RWPE2 (cell line): ENCODE data around the gene TOR4A.
A peak's percentile ranks its signal among the peaks of the same experiment; 100 is the strongest.

Experiments used
- ATAC-seq: fragments of 200-7000 bp; cut with Tn5 transposase; 3 replicates; pipeline ENCODE4 v1.9.1; 2021; ENCODE audit warnings: low read depth
- DNase-seq: peaks from one replicate; pipeline ENCODE4 v3.0.0-alpha.2; 2020; ENCODE audit warnings: low spot score
- H3K27ac ChIP-seq: fragments of 450-650 bp; 2 replicates; pipeline ENCODE4 v1.5.1; 2017; ENCODE audit warnings: mild to moderate bottlenecking; ENCODE audit not compliant: poor library complexity, severe bottlenecking
- H3K27me3 ChIP-seq: fragments of 250-450 bp; sonication (Bioruptor Pico); 2 replicates; pipeline ENCODE4 v1.5.1; 2021; ENCODE audit warnings: mild to moderate bottlenecking, moderate library complexity; ENCODE audit not compliant: insufficient read depth, poor library complexity, severe bottlenecking
- H3K36me3 ChIP-seq: fragments of 250-450 bp; sonication (Bioruptor Pico); 2 replicates; pipeline ENCODE4 v1.5.1; 2020; ENCODE audit warnings: low read depth, mild to moderate bottlenecking, moderate library complexity
- H3K4me1 ChIP-seq: fragments of 250-450 bp; sonication (Bioruptor Pico); 2 replicates; pipeline ENCODE4 v1.5.1; 2021; ENCODE audit warnings: mild to moderate bottlenecking, moderate library complexity; ENCODE audit not compliant: insufficient read depth, poor library complexity, severe bottlenecking
- H3K4me3 ChIP-seq: fragments of 250-450 bp; sonication (Bioruptor Pico); 2 replicates; pipeline ENCODE4 v1.5.1; 2021; ENCODE audit warnings: mild to moderate bottlenecking, moderate library complexity; ENCODE audit not compliant: severe bottlenecking
- H3K9me3 ChIP-seq: fragments of 250-450 bp; sonication (Bioruptor Pico); 2 replicates; pipeline ENCODE4 v1.5.1; 2021; ENCODE audit warnings: mild to moderate bottlenecking, moderate library complexity; ENCODE audit not compliant: severe bottlenecking
- CTCF ChIP-seq: fragments of 450-650 bp; IDR thresholded peaks from one replicate; pipeline ENCODE4 v1.5.1; 2017; ENCODE audit warnings: mild to moderate bottlenecking, moderate library complexity; ENCODE audit not compliant: poor library complexity, severe bottlenecking

The TOR4A gene

GRCh38 chr9:137312852-137313325 is 35.4 kb downstream of the TOR4A start:
- TF ChIP-seq CTCF: no peak
- peak; percentile 60 for DNase-seq
- ATAC-seq: no peak
- H3K27me3 ChIP-seq: peaks cover 4% of the 10 kb centered on the region
- H3K4me1 ChIP-seq: peaks cover 18% of the 10 kb centered on the region
- no peak overlapping the region for H3K4me3 ChIP-seq
- no peaks in the 10 kb centered on the region for H3K36me3 ChIP-seq
- H3K27ac ChIP-seq: no peak overlapping the region
- H3K9me3 ChIP-seq: no peaks in the 10 kb centered on the region

GRCh38 chr9:137313326-137313936 is 35.9 kb downstream of the TOR4A start:
- Histone ChIP-seq H3K36me3 (no peaks in the 10 kb centered on the region), H3K27ac (no peak overlapping the region), H3K27me3 (peaks cover 4% of the 10 kb centered on the region), H3K4me1 (peaks cover 18% of the 10 kb centered on the region), H3K4me3 (no peak overlapping the region), H3K9me3 (no peaks in the 10 kb centered on the region)
- peak; percentile 64 for DNase-seq
- ATAC-seq: no peak
- no peak for TF ChIP-seq CTCF

GRCh38 chr9:137313956-137314560 is 36.5 kb downstream of the TOR4A start:
- peak; percentile 49 for DNase-seq
- Histone ChIP-seq H3K9me3 (no peaks in the 10 kb centered on the region), H3K4me3 (no peak overlapping the region), H3K36me3 (no peaks in the 10 kb centered on the region), H3K4me1 (peaks cover 18% of the 10 kb centered on the region), H3K27ac (no peak overlapping the region), H3K27me3 (peaks cover 4% of the 10 kb centered on the region)
- ATAC-seq: no peak
- TF ChIP-seq CTCF: no peak

GRCh38 chr9:137314561-137315560 is 37.3 kb downstream of the TOR4A start:
- no peak overlapping the region for H3K27ac ChIP-seq
- peaks cover 4% of the 10 kb centered on the region for H3K27me3 ChIP-seq
- H3K36me3 ChIP-seq: no peaks in the 10 kb centered on the region
- no peak for TF ChIP-seq CTCF
- DNase-seq (peak; percentile 59), ATAC-seq (no peak)
- no peaks in the 10 kb centered on the region for H3K9me3 ChIP-seq
- peaks cover 18% of the 10 kb centered on the region for H3K4me1 ChIP-seq
- H3K4me3 ChIP-seq: no peak overlapping the region
